Ovary (tissue), 3 donors: ENCODE measurements around the gene HTRA3.

ENCODE experiments used
- CTCF ChIP-seq, 3 donors: fragments of 450-650 bp in 2 of 3; fragments of 200-600 bp in 1 of 3; IDR thresholded peaks; one replicate each; pipeline versions ENCODE4 v1.5.1 to v1.8.0; 2016 to 2022; ENCODE audit warnings: antibody characterized with exemption in 3 of 3, mild to moderate bottlenecking in 1 of 3
- EP300 ChIP-seq: sonication (generic); formaldehyde crosslinking; IDR thresholded peaks from one replicate; pipeline ENCODE4 v1.6.1; 2017; ENCODE audit warnings: antibody characterized with exemption
- POLR2A ChIP-seq: fragments of 450-650 bp; IDR thresholded peaks from one replicate; pipeline ENCODE4 v1.6.1; 2017; ENCODE audit warnings: antibody characterized with exemption, mild to moderate bottlenecking, moderate library complexity
- donor health status: DM: no; HTN: no; CAD: no.

- TF ChIP-seq POLR2A (no peak), CTCF (IDR thresholded peaks at IDR 0.05) (no peak), EP300 (no peak)
Measured at GRCh38 chr4:8289956-8290700, 20.6 kb downstream of the HTRA3 start.
